Mesendoderm (in vitro differentiated cells): Measurements from ENCODE around the gene TPPP.
A peak's percentile ranks its signal among the peaks of the same experiment; 100 is the strongest.

Source experiments
- DNase-seq: peaks from one replicate; pipeline ENCODE4 v3.0.0; 2013
- H2AK5ac ChIP-seq: 2 replicates; pipeline ENCODE4 v1.6.1; 2013; ENCODE audit warnings: low read length, inconsistent platforms
- H2BK120ac ChIP-seq: 2 replicates; pipeline ENCODE4 v1.6.1; 2013; ENCODE audit warnings: low read depth, mild to moderate bottlenecking, low read length, moderate library complexity, mixed read lengths
- H2BK15ac ChIP-seq: replicated peaks from 2 replicates; pipeline ENCODE4 v1.6.1; 2013; ENCODE audit warnings: low read depth, mild to moderate bottlenecking, moderate library complexity
- H2BK5ac ChIP-seq: 2 replicates; pipeline ENCODE4 v1.6.1; 2013; ENCODE audit warnings: low read length, inconsistent platforms
- H3K18ac ChIP-seq: 2 replicates; pipeline ENCODE4 v1.6.1; 2013; ENCODE audit warnings: mild to moderate bottlenecking, low read length, mixed read lengths
- H3K23ac ChIP-seq: one replicate; pipeline ENCODE4 v1.6.1; 2013; ENCODE audit warnings: low read length
- H3K27ac ChIP-seq: 2 replicates; pipeline ENCODE4 v1.5.1; 2013; ENCODE audit warnings: low read depth, mild to moderate bottlenecking, inconsistent platforms, low read length, moderate library complexity
- H3K27me3 ChIP-seq: 2 replicates; pipeline ENCODE4 v1.6.1; 2013; ENCODE audit warnings: low read length, control low read depth, mild to moderate bottlenecking, inconsistent platforms; ENCODE audit not compliant: insufficient read depth, poor library complexity
- H3K36me3 ChIP-seq: 2 replicates; pipeline ENCODE4 v1.6.1; 2013; ENCODE audit warnings: low read length, inconsistent platforms; ENCODE audit not compliant: control insufficient read depth, insufficient read depth
- H3K4ac ChIP-seq: one replicate; pipeline ENCODE4 v1.6.1; 2013; ENCODE audit warnings: low read depth, mild to moderate bottlenecking, low read length, moderate library complexity
- H3K4me1 ChIP-seq: 2 replicates; pipeline ENCODE4 v1.6.1; 2013; ENCODE audit warnings: low read depth, low read length, inconsistent platforms; ENCODE audit not compliant: control insufficient read depth
- H3K4me2 ChIP-seq: 2 replicates; pipeline ENCODE4 v1.6.1; 2013; ENCODE audit warnings: low read length
- H3K4me3 ChIP-seq: 2 replicates; pipeline ENCODE4 v1.5.1; 2013; ENCODE audit warnings: mild to moderate bottlenecking, low read length
- H3K56ac ChIP-seq: one replicate; pipeline ENCODE4 v1.6.1; 2013; ENCODE audit warnings: low read length
- H3K79me1 ChIP-seq: 2 replicates; pipeline ENCODE4 v1.6.1; 2013; ENCODE audit warnings: low read length, inconsistent platforms
- H3K79me2 ChIP-seq: 2 replicates; pipeline ENCODE4 v1.6.1; 2013; ENCODE audit warnings: mild to moderate bottlenecking, low read length; ENCODE audit not compliant: control insufficient read depth, insufficient read depth
- H3K9ac ChIP-seq: 2 replicates; pipeline ENCODE4 v1.6.1; 2013; ENCODE audit warnings: low read length, inconsistent platforms
- H4K5ac ChIP-seq: one replicate; pipeline ENCODE4 v1.6.1; 2013; ENCODE audit warnings: low read length
- H4K8ac ChIP-seq: one replicate; pipeline ENCODE4 v1.6.1; 2013; ENCODE audit warnings: low read depth, mild to moderate bottlenecking, control low read depth, low read length, moderate library complexity
- WGBS: extraction: QIAGEN DNeasy Blood & Tissue Kit; methylation state at CpG from one replicate; pipeline ENCODE4 v1.1.7; 2013; ENCODE audit warnings: low lambda C conversion rate, missing lambda C conversion rate; ENCODE audit not compliant: insufficient coverage; ENCODE audit errors: extremely low coverage; 5-methylcytosine and 5-hydroxymethylcytosine counted together

The TPPP gene

DNA sequence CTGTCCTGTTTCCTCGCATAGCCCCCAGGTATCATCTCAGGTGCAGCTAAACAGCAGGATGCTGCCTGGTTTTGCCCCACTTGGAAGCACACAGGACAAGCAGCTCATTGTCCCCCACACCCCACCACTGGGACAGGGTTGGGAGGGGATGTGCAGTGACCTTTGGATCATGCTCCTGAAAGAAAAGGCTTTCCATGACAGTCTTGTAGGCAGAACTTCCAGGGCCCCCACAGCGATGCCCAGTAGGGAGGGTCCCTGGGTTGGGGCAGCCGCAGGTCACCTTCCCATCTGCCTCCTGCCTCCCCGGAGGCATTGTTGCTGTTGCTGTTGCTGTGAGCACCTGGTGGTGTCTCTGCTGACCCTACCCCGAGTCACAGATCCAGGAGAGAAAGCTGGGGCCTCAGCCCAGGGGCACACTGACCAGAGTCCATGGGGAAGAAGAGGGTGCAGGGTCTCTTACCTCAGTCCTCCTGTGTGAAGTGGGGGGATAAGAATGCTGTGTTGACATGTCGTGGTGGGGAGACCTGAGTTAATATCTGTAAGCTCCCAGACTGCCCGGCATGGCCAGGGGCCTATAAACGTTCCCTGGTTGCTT is 72.5 kb downstream of the TPPP start:
- H3K79me1 ChIP-seq: peaks cover 6% of the 10 kb centered on the region
- H3K4me2 ChIP-seq: no peak overlapping the region
- no peak overlapping the region for H3K23ac ChIP-seq
- no peak overlapping the region for H3K4me3 ChIP-seq
- H3K36me3 ChIP-seq: peaks cover 17% of the 10 kb centered on the region
- H2AK5ac ChIP-seq: no peak overlapping the region
- H3K56ac ChIP-seq: no peak overlapping the region
- no peaks in the 10 kb centered on the region for H3K4me1 ChIP-seq
- no CpG with 5 or more reads among the region's 8 CpGs for WGBS
- H4K8ac ChIP-seq: no peak overlapping the region
- no peaks in the 10 kb centered on the region for H3K27me3 ChIP-seq
- DNase-seq: no peak
- H3K9ac ChIP-seq: no peak overlapping the region
- no peak overlapping the region for H2BK15ac ChIP-seq
- no peak overlapping the region for H3K4ac ChIP-seq
- no peak overlapping the region for H3K27ac ChIP-seq
- H2BK5ac ChIP-seq: no peak overlapping the region
- peaks cover 7% of the 10 kb centered on the region for H3K79me2 ChIP-seq
- H2BK120ac ChIP-seq: no peak overlapping the region
- no peak overlapping the region for H4K5ac ChIP-seq
- H3K18ac ChIP-seq: no peak overlapping the region

DNA sequence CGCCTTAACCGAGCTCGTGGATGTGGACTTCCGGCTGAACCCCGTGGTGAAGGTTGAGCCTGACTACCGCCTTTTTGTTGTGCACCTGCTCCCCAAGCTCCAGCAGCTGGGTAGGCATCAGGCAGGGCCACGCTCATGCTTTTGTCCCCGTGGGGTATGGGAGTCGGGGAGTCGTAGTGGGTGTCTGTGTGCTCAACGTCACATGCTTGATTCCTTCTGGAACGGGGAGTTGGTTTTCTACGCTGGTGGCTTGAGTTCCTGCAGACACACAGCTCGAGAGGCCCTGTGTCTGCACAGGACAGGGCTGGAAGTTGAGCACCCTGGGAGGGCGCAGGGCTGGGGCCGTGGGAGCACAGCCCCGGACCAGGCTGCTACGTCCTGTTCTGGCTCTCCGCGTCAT is 73.0 kb downstream of the TPPP start:
- Histone ChIP-seq H3K23ac (no peak overlapping the region), H3K18ac (no peak overlapping the region), H3K27ac (no peak overlapping the region), H2AK5ac (no peak overlapping the region), H4K5ac (no peak overlapping the region), H3K79me1 (peaks cover 6% of the 10 kb centered on the region), H3K4me2 (no peak overlapping the region), H3K56ac (no peak overlapping the region), H3K9ac (no peak overlapping the region), H3K4me1 (no peaks in the 10 kb centered on the region), H3K79me2 (peaks cover 9% of the 10 kb centered on the region), H3K4me3 (no peak overlapping the region), H3K27me3 (no peaks in the 10 kb centered on the region), H2BK15ac (no peak overlapping the region), H4K8ac (no peak overlapping the region), H2BK5ac (no peak overlapping the region), H3K4ac (no peak overlapping the region), H2BK120ac (no peak overlapping the region), H3K36me3 (peaks cover 15% of the 10 kb centered on the region)
- no CpG with 5 or more reads among the region's 20 CpGs for WGBS
- DNase-seq: no peak

DNA sequence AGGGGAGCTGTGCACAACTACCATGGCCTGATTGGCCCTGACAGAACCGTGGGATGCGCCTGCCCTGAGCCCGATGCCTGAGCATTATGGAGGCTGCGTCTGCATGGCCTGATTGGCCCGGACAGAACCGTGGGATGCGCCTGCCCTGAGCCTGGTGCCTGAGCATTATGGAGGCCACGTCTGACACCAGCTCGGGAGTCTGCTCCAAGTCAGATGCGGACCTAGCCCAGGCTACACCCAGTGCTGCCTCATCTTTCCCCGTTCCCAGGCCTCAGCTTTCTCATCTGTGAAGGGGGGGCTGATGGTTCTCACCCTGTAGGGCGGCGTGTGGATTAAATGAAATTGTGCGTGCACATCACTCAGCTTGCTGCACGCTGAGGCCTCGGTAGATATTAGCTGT is 73.7 kb downstream of the TPPP start:
- H3K36me3 ChIP-seq: peaks cover 12% of the 10 kb centered on the region

DNA sequence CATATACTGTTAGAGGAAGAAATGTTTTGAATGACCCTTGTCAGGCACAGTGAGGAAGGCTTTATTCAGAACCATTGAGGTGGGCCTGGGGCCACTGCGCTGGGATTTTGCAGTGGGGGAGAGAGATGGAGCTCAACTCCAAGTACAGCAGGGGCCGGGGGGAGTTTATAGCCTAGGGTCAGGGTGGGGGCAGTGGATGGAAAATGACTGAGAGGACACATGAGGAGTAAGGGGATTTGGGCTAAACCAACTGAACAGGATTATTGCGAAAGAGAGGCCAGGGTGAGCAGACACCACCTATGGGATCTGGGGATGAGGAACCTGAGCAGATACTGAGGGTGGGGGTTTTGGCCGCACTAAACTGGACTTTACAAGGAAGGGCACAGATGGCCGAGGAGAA is 74.7 kb downstream of the TPPP start:
- H3K36me3 ChIP-seq: peaks cover 12% of the 10 kb centered on the region

More for the DNA sequence above, 73.7 kb downstream of the TPPP start:
- Histone ChIP-seq H2BK5ac (no peak overlapping the region), H3K79me1 (peaks cover 6% of the 10 kb centered on the region), H3K79me2 (peaks cover 14% of the 10 kb centered on the region), H2BK15ac (no peak overlapping the region), H3K4me3 (no peak overlapping the region), H3K9ac (no peak overlapping the region), H4K8ac (no peak overlapping the region), H3K4ac (no peak overlapping the region), H3K23ac (no peak overlapping the region), H3K27ac (no peak overlapping the region), H2BK120ac (no peak overlapping the region), H3K56ac (no peak overlapping the region), H3K27me3 (no peaks in the 10 kb centered on the region), H3K18ac (no peak overlapping the region), H4K5ac (no peak overlapping the region), H2AK5ac (no peak overlapping the region), H3K4me2 (no peak overlapping the region), H3K4me1 (no peaks in the 10 kb centered on the region)
- DNase-seq: no peak
- no CpG with 5 or more reads among the region's 16 CpGs for WGBS

DNA sequence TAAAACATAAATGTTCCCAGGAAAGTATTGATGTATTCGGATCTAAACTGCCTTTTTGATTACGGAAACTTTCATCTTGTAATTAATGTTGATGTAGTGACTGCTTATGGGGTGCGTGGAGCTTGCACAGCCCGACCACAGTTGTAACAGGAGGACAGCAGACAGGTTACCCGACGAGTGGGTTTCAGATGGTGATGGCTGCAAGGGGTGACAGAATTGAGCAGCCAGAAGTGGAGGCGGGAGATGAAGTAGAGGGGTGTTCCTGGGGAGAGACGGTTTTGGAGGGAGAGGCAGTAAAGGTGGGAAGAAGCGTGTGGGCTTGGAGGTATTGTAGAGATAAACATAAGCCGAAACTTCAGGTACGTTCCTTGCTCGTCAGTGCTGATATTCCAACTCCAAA is 75.3 kb downstream of the TPPP start:
- Histone ChIP-seq H3K27me3 (no peaks in the 10 kb centered on the region), H3K36me3 (peaks cover 12% of the 10 kb centered on the region), H4K5ac (no peak overlapping the region), H2AK5ac (no peak overlapping the region), H2BK15ac (no peak overlapping the region), H3K79me2 (peaks cover 22% of the 10 kb centered on the region), H3K23ac (no peak overlapping the region), H3K4ac (no peak overlapping the region), H3K4me3 (no peak overlapping the region), H2BK120ac (no peak overlapping the region), H3K79me1 (peaks cover 8% of the 10 kb centered on the region), H3K18ac (no peak overlapping the region), H3K27ac (no peak overlapping the region), H3K4me1 (no peaks in the 10 kb centered on the region), H3K56ac (no peak overlapping the region), H2BK5ac (no peak overlapping the region), H4K8ac (no peak overlapping the region), H3K9ac (no peak overlapping the region), H3K4me2 (no peak overlapping the region)
- no CpG with 5 or more reads among the region's 12 CpGs for WGBS
- DNase-seq: no peak

More for the DNA sequence above, 74.7 kb downstream of the TPPP start:
- Histone ChIP-seq H2BK5ac (no peak overlapping the region), H3K56ac (no peak overlapping the region), H3K4ac (no peak overlapping the region), H4K5ac (no peak overlapping the region), H3K4me2 (no peak overlapping the region), H3K27ac (no peak overlapping the region), H3K79me1 (peaks cover 8% of the 10 kb centered on the region), H2BK120ac (no peak overlapping the region), H3K4me1 (no peaks in the 10 kb centered on the region), H3K4me3 (no peak overlapping the region), H3K23ac (no peak overlapping the region), H3K18ac (no peak overlapping the region), H3K27me3 (no peaks in the 10 kb centered on the region), H3K79me2 (peaks cover 19% of the 10 kb centered on the region), H2BK15ac (no peak overlapping the region), H4K8ac (no peak overlapping the region), H3K9ac (no peak overlapping the region), H2AK5ac (no peak overlapping the region)
- no CpG with 5 or more reads among the region's 5 CpGs for WGBS
- no peak for DNase-seq

DNA sequence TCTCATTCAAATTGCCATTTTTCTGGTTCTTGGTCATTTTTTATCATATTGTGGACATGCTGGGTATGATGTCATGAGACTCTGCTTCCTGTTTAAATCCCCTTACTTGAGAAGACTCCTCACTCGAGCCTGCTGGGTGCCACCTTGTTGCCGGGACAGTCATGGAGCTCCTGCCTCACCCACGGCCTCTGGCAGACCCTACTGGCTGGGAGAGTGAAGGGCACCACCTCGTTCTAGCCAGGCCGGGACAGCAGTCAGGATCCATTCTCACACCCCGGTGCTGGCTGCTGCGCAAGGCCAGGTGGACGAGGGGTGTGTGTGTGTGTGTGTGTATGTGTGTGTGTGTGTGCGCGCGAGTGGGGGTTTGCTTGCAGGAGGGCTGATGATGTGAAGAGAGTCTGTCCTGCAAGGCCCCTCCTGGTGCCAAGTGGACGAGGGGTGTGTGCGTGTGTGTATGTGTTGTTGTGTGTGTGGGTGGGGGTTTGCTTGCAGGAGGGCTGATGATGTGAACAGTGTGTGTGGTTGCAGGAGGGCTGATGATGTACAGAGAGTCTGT is 76.6 kb downstream of the TPPP start:
- Histone ChIP-seq H3K4me1 (no peaks in the 10 kb centered on the region), H3K4me3 (no peak overlapping the region), H3K56ac (no peak overlapping the region), H3K36me3 (peaks cover 11% of the 10 kb centered on the region), H2BK5ac (no peak overlapping the region), H4K8ac (no peak overlapping the region), H3K9ac (no peak overlapping the region), H3K4ac (no peak overlapping the region), H2BK120ac (no peak overlapping the region), H4K5ac (no peak overlapping the region), H3K23ac (no peak overlapping the region), H3K18ac (no peak overlapping the region), H3K27me3 (no peaks in the 10 kb centered on the region), H2AK5ac (no peak overlapping the region), H3K4me2 (no peak overlapping the region), H2BK15ac (no peak overlapping the region), H3K27ac (no peak overlapping the region), H3K79me2 (peaks cover 26% of the 10 kb centered on the region), H3K79me1 (peaks cover 9% of the 10 kb centered on the region)
- peak; percentile 31 for DNase-seq
- no CpG with 5 or more reads among the region's 13 CpGs for WGBS
